Lower leg skin (tissue), 3 donors: ENCODE results near the gene PRKAR1B.

Experiments used
- POLR2A ChIP-seq, 2 donors: fragments of 450-650 bp; IDR thresholded peaks; one replicate each; pipeline ENCODE4 v1.6.1; 2016 to 2017; ENCODE audit warnings: antibody characterized with exemption in 2 of 2, mild to moderate bottlenecking in 1 of 2, moderate library complexity in 1 of 2
- TF ChIP-seq, protein P1 (sequence below), 3 donors: fragments of 450-650 bp; IDR thresholded peaks; one replicate each; pipeline ENCODE4 v1.5.1; 2016; ENCODE audit warnings: antibody characterized with exemption in 3 of 3, mild to moderate bottlenecking in 3 of 3, moderate library complexity in 2 of 3

DNA sequence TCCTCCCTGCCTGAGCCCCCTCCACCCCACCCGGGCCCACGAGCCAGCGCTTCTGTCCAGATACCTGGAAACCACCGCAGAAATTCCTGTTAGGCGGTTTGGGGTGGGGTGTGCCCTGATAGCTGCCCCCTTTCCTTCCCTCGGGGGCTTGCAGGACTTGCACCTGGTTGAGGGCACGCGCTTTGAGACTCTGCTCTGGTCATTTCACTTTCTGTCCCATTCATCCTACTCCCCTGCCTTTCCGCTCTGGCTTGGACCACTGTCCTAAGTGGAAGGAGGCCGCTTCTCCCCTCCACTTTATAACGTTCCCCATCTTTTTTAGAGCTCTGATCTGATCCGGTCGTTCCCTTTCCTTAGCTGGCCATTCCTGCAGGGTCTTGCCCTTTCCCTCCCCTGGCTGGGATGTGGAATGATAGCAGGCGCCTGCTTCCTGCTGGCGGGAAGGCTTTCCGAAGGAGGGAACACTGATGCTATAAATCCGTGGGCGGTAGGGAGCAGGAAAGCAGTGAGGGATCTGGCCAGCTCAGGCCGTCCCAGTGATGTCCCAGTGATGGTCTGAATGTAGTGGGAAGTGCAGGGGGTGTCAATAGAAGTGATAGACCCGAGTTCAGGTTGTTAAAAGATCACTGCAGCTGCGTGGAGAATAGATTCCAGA lies 852 bp upstream of the PRKAR1B start:
- no peak for TF ChIP-seq POLR2A (IDR thresholded peaks at IDR 0.05)
- TF ChIP-seq, protein P1, sequence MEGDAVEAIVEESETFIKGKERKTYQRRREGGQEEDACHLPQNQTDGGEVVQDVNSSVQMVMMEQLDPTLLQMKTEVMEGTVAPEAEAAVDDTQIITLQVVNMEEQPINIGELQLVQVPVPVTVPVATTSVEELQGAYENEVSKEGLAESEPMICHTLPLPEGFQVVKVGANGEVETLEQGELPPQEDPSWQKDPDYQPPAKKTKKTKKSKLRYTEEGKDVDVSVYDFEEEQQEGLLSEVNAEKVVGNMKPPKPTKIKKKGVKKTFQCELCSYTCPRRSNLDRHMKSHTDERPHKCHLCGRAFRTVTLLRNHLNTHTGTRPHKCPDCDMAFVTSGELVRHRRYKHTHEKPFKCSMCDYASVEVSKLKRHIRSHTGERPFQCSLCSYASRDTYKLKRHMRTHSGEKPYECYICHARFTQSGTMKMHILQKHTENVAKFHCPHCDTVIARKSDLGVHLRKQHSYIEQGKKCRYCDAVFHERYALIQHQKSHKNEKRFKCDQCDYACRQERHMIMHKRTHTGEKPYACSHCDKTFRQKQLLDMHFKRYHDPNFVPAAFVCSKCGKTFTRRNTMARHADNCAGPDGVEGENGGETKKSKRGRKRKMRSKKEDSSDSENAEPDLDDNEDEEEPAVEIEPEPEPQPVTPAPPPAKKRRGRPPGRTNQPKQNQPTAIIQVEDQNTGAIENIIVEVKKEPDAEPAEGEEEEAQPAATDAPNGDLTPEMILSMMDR (IDR thresholded peaks at IDR 0.05): no peak
